Measurements from ENCODE around the gene ADGRB3.
A peak's percentile ranks its signal among the peaks of the same experiment; 100 is the strongest.

The ADGRB3 gene

DNA sequence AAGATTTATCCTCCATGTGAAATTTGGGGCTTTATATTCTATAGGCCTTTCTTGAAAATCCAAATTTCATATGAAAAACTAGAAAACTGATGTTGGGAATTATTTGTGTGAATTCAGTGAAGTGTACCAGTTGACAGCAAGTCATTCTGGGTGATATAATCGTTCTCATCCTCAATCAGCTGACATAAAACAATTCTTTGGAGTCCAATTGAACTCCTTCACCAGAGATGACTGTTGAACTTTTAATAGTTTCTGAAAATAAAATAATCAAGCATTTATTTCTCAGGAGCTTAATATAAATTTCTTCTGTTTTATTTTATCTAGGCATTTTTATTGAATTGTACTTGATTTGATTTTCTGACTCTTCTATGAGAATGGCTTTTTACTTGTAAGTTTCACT is 92.6 kb downstream of the ADGRB3 start:
- H3K9me3 ChIP-seq (ENCODE audit: low read depth, low read length), result no peaks in the 10 kb centered on the region
- no peak for DNase-seq (ENCODE audit: low read depth, low spot score)
- no peak overlapping the region for H3K9ac ChIP-seq (ENCODE audit: insufficient read length)

DNA sequence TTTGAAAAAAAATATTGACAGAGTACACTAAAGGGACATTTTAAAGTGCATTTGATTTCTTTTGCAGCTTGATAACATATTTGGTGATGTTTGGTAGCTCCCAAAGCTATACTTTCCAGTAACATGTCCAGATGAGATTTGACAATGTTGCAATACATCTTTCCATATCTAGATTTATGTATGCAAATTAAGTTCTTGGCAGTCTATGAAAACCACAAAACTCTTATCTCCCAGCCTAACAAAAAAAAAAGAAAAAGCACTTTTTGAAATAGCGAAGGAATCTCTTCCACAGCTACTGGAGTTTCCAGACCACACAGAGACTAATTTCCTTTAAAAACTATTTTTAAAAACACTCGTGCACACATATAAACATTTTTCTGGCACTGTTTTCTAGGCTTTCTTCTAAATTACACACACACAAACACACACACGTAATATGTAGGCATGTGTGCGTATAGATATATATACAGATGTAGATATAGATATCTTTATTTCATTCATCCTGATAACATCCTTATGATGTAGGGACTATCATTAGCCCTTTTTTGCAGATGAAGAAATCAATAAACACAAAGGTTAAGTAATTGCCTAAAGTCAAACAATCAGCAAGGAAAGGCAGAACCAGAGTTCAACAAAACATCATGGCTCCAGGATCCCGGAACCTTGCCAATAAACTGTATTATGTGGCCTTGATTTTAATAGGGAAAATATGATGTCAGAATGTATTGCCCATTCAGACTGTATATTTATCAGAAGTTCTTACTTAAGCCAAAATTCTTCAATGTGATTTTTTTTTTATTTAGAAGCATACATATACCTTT is 93.3 kb downstream of the ADGRB3 start:
- Histone ChIP-seq H3K9me3 (ENCODE audit: low read depth, low read length) (no peaks in the 10 kb centered on the region), H3K4me3 (peak overlapping the region; percentile 25; the same call in 1 of the 2 replicates), H3K36me3 (ENCODE audit: insufficient read depth, low read length) (no peaks in the 10 kb centered on the region), H3K27ac (peak overlapping the region; percentile 19; the same call in 1 of the 2 replicates), H3K9ac (ENCODE audit: insufficient read length) (no peak overlapping the region)
- DNase-seq (ENCODE audit: low read depth, low spot score), result no peak
- TF ChIP-seq EZH2 (IDR thresholded peaks at IDR 0.05), result no peak
- peak; percentile 32; the same call in 1 of the 2 replicates for TF ChIP-seq POLR2AphosphoS5 (IDR thresholded peaks at IDR 0.05; ENCODE audit: borderline replicate concordance, low read depth, low read length)
- TF ChIP-seq FOXP2 (optimal IDR thresholded peaks at IDR 0.05; ENCODE audit: control extremely low read depth, extremely low read length, insufficient read depth), result peak; percentile 32

More for the DNA sequence above, 92.6 kb downstream of the ADGRB3 start:
- Histone ChIP-seq H3K4me3 (no peak overlapping the region), H3K36me3 (ENCODE audit: insufficient read depth, low read length) (no peaks in the 10 kb centered on the region), H3K27ac (no peak overlapping the region)
- TF ChIP-seq FOXP2 (optimal IDR thresholded peaks at IDR 0.05; ENCODE audit: control extremely low read depth, extremely low read length, insufficient read depth) (no peak), POLR2AphosphoS5 (IDR thresholded peaks at IDR 0.05; ENCODE audit: borderline replicate concordance, low read depth, low read length) (no peak), EZH2 (IDR thresholded peaks at IDR 0.05) (no peak)

DNA sequence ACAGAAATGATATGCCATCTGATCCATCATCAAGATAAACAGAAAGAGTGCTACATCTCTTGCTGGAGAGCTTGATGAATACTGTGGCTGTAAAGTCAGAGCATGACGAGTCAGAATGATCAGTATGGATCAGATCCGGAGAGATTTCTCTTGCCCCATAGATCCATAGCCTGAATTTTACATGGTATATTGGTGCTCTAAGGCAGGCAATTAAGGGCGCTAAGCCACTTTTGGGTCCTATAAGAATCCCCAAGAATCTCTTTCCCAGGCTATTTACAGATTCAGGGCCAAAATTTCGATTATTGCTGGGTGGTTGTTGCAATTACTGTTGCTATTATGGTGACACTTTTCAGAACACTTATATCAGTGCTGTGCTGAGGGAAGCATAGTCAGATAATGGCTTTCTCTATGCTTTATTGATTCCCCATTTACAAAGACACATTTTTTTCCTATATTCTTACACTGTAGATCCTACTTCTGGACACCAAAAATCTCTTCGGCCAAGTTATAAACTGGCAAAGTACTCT is 94.4 kb downstream of the ADGRB3 start:
- no peaks in the 10 kb centered on the region for H3K36me3 ChIP-seq (ENCODE audit: insufficient read depth, low read length)
- TF ChIP-seq EZH2 (IDR thresholded peaks at IDR 0.05) (no peak), FOXP2 (optimal IDR thresholded peaks at IDR 0.05; ENCODE audit: control extremely low read depth, extremely low read length, insufficient read depth) (no peak), POLR2AphosphoS5 (IDR thresholded peaks at IDR 0.05; ENCODE audit: borderline replicate concordance, low read depth, low read length) (no peak)
- H3K27ac ChIP-seq, result no peak overlapping the region
- DNase-seq (ENCODE audit: low read depth, low spot score), result no peak
- no peak overlapping the region for H3K9ac ChIP-seq (ENCODE audit: insufficient read length)
- H3K9me3 ChIP-seq (ENCODE audit: low read depth, low read length), result no peaks in the 10 kb centered on the region
- H3K4me3 ChIP-seq, result no peak overlapping the region

DNA sequence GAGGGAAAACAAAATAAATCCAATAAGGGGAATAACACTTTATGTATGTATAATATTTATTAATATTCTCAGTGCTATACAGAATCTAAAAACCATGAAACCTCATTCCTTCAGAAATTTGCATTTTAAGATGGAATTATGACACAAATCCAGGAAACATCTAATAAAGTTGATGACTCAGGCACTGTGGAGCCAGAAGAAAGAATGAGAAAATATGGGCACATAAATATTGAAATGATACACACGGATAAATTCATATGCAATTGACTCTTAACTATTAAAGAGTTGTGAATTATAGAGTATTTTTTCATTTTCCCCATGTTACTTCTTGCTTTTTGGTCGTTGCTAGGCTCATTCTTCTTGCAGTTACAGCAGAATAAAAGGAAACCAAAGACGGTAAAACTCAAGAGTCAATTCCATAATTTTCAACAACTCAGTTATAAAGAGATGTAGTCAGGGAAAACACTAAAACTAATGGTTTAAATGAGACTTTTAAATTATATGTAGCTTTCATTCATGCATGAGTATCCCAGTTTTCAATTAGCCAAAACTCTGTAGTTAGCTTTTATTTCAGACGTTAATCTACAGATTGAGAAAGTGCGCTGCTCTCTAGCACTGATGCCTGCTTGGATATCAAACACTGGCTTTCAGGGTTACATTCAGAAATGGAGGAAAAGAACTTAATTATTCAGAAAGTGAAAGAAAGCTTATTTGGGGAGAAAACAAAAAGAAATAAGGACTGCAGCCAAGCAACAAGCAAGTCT is 95.4 kb downstream of the ADGRB3 start:
- H3K9ac ChIP-seq (ENCODE audit: insufficient read length), result peak overlapping the region; percentile 35
- peak overlapping the region; percentile 75 for H3K4me3 ChIP-seq
- DNase-seq (ENCODE audit: low read depth, low spot score), result peak; percentile 78
- peak overlapping the region; percentile 87 for H3K27ac ChIP-seq
- TF ChIP-seq POLR2AphosphoS5 (IDR thresholded peaks at IDR 0.05; ENCODE audit: borderline replicate concordance, low read depth, low read length), result peak; percentile 57; the same call in 1 of the 2 replicates
- TF ChIP-seq FOXP2 (optimal IDR thresholded peaks at IDR 0.05; ENCODE audit: control extremely low read depth, extremely low read length, insufficient read depth), result no peak
- TF ChIP-seq EZH2 (IDR thresholded peaks at IDR 0.05), result no peak
- no peaks in the 10 kb centered on the region for H3K36me3 ChIP-seq (ENCODE audit: insufficient read depth, low read length)
- H3K9me3 ChIP-seq (ENCODE audit: low read depth, low read length), result no peaks in the 10 kb centered on the region

DNA sequence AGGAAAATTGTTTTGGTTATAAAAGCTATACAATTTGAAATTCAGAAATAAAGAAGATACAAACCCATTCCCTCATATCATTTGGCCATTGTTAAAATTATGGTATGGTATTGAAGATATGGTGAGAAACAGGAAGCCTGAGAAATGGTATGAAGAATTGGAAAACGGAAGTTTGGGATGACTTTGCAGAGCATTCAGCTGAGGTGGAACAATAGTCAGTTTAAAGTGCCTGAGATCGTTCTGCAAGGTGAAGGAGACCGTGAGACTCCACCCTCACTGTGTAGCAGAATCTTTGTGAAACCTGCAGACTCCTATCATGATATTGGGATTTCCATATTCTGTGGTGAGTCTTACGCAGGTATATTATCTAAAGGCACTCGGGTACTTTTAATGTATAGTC is 97.3 kb downstream of the ADGRB3 start:
- H3K27ac ChIP-seq, result no peak overlapping the region

DNA sequence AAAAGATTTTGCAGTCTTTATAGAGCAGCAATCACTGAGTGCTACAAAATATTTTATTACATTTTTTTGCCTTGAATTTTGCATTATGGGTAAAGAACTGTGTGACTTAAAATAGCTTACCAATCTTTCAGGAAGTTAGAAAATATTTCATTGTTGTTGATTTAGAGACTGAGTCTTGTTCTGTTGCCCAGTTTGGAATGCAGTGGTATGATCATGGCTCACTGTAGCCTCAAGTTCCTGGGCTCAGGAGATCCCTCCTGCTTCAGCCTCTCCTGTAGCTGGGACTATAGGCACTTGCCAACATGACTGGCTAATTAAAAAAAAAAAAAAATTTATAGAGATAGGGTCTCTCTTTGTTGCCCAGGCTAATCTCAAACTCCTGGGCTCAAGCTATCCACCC is 100.8 kb downstream of the ADGRB3 start:
- Histone ChIP-seq H3K36me3 (ENCODE audit: insufficient read depth, low read length) (no peaks in the 10 kb centered on the region), H3K9me3 (ENCODE audit: low read depth, low read length) (no peaks in the 10 kb centered on the region), H3K9ac (ENCODE audit: insufficient read length) (no peak overlapping the region), H3K4me3 (no peak overlapping the region), H3K27ac (peak overlapping the region; percentile 26; the same call in 1 of the 2 replicates)
- TF ChIP-seq EZH2 (IDR thresholded peaks at IDR 0.05), result no peak
- TF ChIP-seq POLR2AphosphoS5 (IDR thresholded peaks at IDR 0.05; ENCODE audit: borderline replicate concordance, low read depth, low read length), result no peak
- no peak for TF ChIP-seq FOXP2 (optimal IDR thresholded peaks at IDR 0.05; ENCODE audit: control extremely low read depth, extremely low read length, insufficient read depth)
- DNase-seq (ENCODE audit: low read depth, low spot score), result no peak

More for the DNA sequence above, 97.3 kb downstream of the ADGRB3 start:
- no peaks in the 10 kb centered on the region for H3K36me3 ChIP-seq (ENCODE audit: insufficient read depth, low read length)
- DNase-seq (ENCODE audit: low read depth, low spot score), result no peak
- no peaks in the 10 kb centered on the region for H3K9me3 ChIP-seq (ENCODE audit: low read depth, low read length)
- H3K4me3 ChIP-seq, result no peak overlapping the region
- H3K9ac ChIP-seq (ENCODE audit: insufficient read length), result no peak overlapping the region
- TF ChIP-seq POLR2AphosphoS5 (IDR thresholded peaks at IDR 0.05; ENCODE audit: borderline replicate concordance, low read depth, low read length), result no peak
- TF ChIP-seq EZH2 (IDR thresholded peaks at IDR 0.05), result no peak
- TF ChIP-seq FOXP2 (optimal IDR thresholded peaks at IDR 0.05; ENCODE audit: control extremely low read depth, extremely low read length, insufficient read depth), result no peak

DNA sequence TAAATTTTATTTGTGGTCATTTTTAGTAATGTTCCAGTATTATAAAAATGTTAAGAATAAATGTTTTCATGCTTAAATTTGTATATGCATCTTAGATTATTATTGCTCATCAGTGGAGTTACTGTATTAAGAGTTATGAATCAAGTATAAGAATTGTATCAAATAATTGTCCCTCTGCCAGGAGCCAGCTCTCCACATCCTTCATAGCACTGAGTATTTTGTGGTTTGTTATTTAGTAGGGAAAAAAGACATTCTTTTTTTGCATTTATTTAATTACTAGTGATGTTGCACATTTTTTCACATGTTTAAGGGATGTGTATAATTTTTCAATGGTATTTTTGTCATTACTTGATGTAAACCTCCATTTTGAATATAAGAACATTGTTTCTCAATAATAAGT is 102.0 kb downstream of the ADGRB3 start:
- TF ChIP-seq FOXP2 (optimal IDR thresholded peaks at IDR 0.05; ENCODE audit: control extremely low read depth, extremely low read length, insufficient read depth), result no peak
- no peak for TF ChIP-seq EZH2 (IDR thresholded peaks at IDR 0.05)
- TF ChIP-seq POLR2AphosphoS5 (IDR thresholded peaks at IDR 0.05; ENCODE audit: borderline replicate concordance, low read depth, low read length), result no peak
- no peak overlapping the region for H3K4me3 ChIP-seq
- H3K9ac ChIP-seq (ENCODE audit: insufficient read length), result no peak overlapping the region
- H3K36me3 ChIP-seq (ENCODE audit: insufficient read depth, low read length), result no peaks in the 10 kb centered on the region
- no peak for DNase-seq (ENCODE audit: low read depth, low spot score)
- no peak overlapping the region for H3K27ac ChIP-seq
- H3K9me3 ChIP-seq (ENCODE audit: low read depth, low read length), result no peaks in the 10 kb centered on the region

DNA sequence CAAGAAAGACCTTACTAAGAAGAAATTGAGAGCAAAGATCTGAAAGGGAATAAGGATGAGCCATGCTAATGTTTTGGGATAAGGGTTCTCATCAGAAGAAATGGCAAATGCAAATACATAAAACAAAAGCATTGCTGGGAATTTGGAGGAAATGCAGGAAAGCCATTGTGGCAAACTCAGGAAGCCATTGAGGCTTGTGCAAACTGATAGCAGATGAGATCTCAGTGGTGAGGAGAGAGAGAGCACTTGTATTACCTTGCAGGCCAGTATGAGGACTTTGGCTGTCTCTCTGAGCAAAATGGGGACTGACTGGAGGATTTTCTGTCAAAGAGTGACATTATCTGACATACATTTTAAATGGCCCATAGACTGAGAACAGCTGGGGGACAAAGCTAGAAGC is 103.0 kb downstream of the ADGRB3 start:
- Histone ChIP-seq H3K9ac (ENCODE audit: insufficient read length) (no peak overlapping the region), H3K4me3 (no peak overlapping the region), H3K27ac (no peak overlapping the region), H3K9me3 (ENCODE audit: low read depth, low read length) (no peaks in the 10 kb centered on the region), H3K36me3 (ENCODE audit: insufficient read depth, low read length) (no peaks in the 10 kb centered on the region)
- TF ChIP-seq POLR2AphosphoS5 (IDR thresholded peaks at IDR 0.05; ENCODE audit: borderline replicate concordance, low read depth, low read length), result no peak
- no peak for TF ChIP-seq EZH2 (IDR thresholded peaks at IDR 0.05)
- no peak for TF ChIP-seq FOXP2 (optimal IDR thresholded peaks at IDR 0.05; ENCODE audit: control extremely low read depth, extremely low read length, insufficient read depth)
- DNase-seq (ENCODE audit: low read depth, low spot score), result no peak

Measured in SK-N-MC (cell line).